Ishikawa (cell line): Measurements from ENCODE around the gene PTPRM.

Experiments
- CEBPB ChIP-seq: IDR thresholded peaks from 2 replicates; pipeline ENCODE4 v1.6.1; 2012
- CREB1 ChIP-seq: IDR thresholded peaks from 2 replicates; pipeline ENCODE4 v1.6.1; 2012; ENCODE audit warnings: low read depth
- EGR1 ChIP-seq: IDR thresholded peaks from 2 replicates; pipeline ENCODE4 v1.6.1; 2012
- EP300 ChIP-seq: IDR thresholded peaks from 2 replicates; pipeline ENCODE4 v1.6.1; 2012; ENCODE audit warnings: borderline replicate concordance
- MAX ChIP-seq: IDR thresholded peaks from 2 replicates; pipeline ENCODE4 v1.6.1; 2012
- NFIC ChIP-seq: IDR thresholded peaks from 2 replicates; pipeline ENCODE4 v1.6.1; 2012
- RAD21 ChIP-seq: IDR thresholded peaks from 2 replicates; pipeline ENCODE4 v1.6.1; 2012; ENCODE audit warnings: low read depth
- REST ChIP-seq: IDR thresholded peaks from 2 replicates; pipeline ENCODE4 v1.6.1; 2012; ENCODE audit warnings: low read depth, mild to moderate bottlenecking
- TAF1 ChIP-seq: IDR thresholded peaks from 2 replicates; pipeline ENCODE4 v1.6.1; 2012; ENCODE audit warnings: low read depth, mild to moderate bottlenecking
- TCF12 ChIP-seq: IDR thresholded peaks from 2 replicates; pipeline ENCODE4 v1.6.1; 2012; ENCODE audit warnings: low read depth
- YY1 ChIP-seq: IDR thresholded peaks from 2 replicates; pipeline ENCODE4 v1.6.1; 2012; ENCODE audit warnings: low read depth
- ZBTB7A ChIP-seq: IDR thresholded peaks from 2 replicates; pipeline ENCODE4 v1.6.1; 2012; ENCODE audit warnings: low read depth

- no peak for TF ChIP-seq EP300
- TF ChIP-seq REST: no peak
- no peak for TF ChIP-seq YY1
- TF ChIP-seq EGR1: no peak
- TF ChIP-seq CREB1: no peak
- TF ChIP-seq NFIC: no peak
- TF ChIP-seq MAX: no peak
- TF ChIP-seq RAD21: no peak
- TF ChIP-seq TAF1: no peak
- no peak for TF ChIP-seq ZBTB7A
- no peak for TF ChIP-seq TCF12
- TF ChIP-seq CEBPB: no peak
Measured at GRCh38 chr18:8194431-8194830, 627.3 kb downstream of the PTPRM start.
